BJ (cell line): Measurements from ENCODE around the gene TGM2. TPM values are rescaled to one million over a fixed set of nuclear protein-coding genes. Genes with fewer than 3 reads are reported as not detected.

Source experiments
- CTCF ChIA-PET: fragments of 350-600 bp; formaldehyde crosslinking; extraction: SDS; loops from one replicate; lab custom pipeline; 2021; ENCODE audit warnings: antibody characterized with exemption, inconsistent platforms; lab: Yijun Ruan, JAX
- POLR2A ChIA-PET: fragments of 300-600 bp; sonication (Branson Sonifier 250); formaldehyde crosslinking; extraction: SDS; loops from one replicate; lab custom pipeline; 2021; ENCODE audit warnings: antibody characterized with exemption; lab: Charles Lee
- DNase-seq: peaks from one replicate; pipeline ENCODE4 v3.0.0-alpha.2; 2011; ENCODE audit warnings: low read depth
- H3K27me3 ChIP-seq: 2 replicates; pipeline ENCODE4 v1.6.0; 2011; ENCODE audit warnings: low read length; ENCODE audit not compliant: control insufficient read depth, insufficient read depth
- H3K36me3 ChIP-seq: 2 replicates; pipeline ENCODE4 v1.5.1; 2011; ENCODE audit warnings: low read length; ENCODE audit not compliant: control insufficient read depth, insufficient read depth
- H3K4me3 ChIP-seq: 2 replicates; pipeline ENCODE4 v1.5.1; 2011; ENCODE audit warnings: low read depth, mild to moderate bottlenecking, control low read depth, low read length
- CTCF ChIP-seq: IDR thresholded peaks from 2 replicates; pipeline ENCODE4 v1.5.1; 2011; ENCODE audit warnings: low read depth, mild to moderate bottlenecking, control low read depth, inconsistent platforms, low read length, moderate library complexity; ENCODE audit not compliant: insufficient read depth
- polyA plus RNA-seq: library from polyadenylated mRNA; depleted of rRNA; stranded (reverse); fragments of >200 nt; gene quantifications from 2 replicates; pipeline ENCODE4 v1.2.3, GENCODE V29; 2011

The TGM2 gene
- polyA plus RNA-seq, 1 experiment = 397 TPM

DNA sequence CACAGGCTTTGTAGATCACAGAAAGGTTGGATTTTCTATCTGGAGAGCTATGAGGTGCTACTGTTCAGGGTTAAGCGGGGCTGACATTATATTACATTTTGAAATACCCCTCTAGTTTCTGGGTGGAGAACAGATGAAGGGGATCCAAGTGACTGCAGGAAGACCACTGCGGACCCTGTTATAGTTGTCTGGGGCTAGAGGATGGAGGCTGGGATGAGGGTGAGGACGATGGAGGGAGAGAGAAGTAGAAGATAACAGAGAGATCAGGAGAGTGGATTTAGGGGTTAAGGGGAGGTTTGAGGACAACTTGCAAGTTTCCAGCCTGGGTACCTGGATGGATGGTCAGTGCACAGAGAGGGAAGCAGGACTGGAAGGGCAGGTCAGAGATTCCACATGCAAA is 43.5 kb upstream of the TGM2 start:
- Histone ChIP-seq H3K36me3 (no peaks in the 10 kb centered on the region), H3K4me3 (no peak overlapping the region), H3K27me3 (no peaks in the 10 kb centered on the region)
- ChIA-PET CTCF (interaction anchor here (1.8 kb wide), 1 partner anchor 13 kb away, joined by 9 read pairs; no protein-coding TSS in a partner anchor), POLR2A (no interaction called here)
- TF ChIP-seq CTCF = no peak
- no peak for DNase-seq

DNA sequence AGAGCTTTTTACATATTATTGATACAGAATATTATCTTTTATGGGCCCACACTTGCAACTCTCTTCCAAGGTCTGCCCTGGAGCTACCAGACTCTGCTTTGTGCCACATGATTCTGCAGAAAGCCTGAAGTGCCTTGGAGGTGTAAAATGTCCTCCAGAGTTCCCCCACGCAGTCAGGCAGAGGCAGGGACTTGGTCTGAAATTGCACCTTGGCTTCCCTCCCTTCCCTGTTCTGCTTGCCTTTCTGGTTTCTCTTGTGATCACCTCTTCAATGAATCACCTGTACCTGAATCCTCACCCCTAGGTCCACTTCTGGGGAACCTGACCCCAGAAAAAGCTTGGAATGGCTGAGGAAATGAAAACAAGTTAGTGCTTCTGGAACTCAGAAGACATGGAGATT is 43.0 kb upstream of the TGM2 start:
- CTCF ChIA-PET = interaction anchor here (1.0 to 1.8 kb wide), 2 partner anchors 9 to 13 kb away, joined by 3 to 9 read pairs; no protein-coding TSS in a partner anchor
- POLR2A ChIA-PET = no interaction called here

DNA sequence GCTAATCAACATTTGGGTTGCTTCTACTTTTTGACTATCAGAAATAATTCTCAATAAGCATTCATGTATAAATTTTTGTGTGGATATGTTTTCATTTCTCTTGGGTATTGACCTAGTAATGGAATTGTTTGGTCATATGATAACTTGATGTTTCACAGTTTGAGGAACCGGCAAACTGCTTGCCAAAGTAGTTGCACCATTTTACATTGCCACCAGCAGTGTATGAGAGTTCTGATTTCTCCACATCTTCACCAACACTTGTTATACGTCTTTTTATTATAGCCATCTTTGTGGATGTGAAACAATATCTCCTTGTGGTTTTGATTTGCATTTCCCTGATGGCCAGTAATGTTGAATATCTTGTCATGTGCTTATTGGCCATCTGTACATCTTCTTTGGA is 42.6 kb upstream of the TGM2 start:
- no peak for DNase-seq
- POLR2A ChIA-PET = no interaction called here
- Histone ChIP-seq H3K4me3 (no peak overlapping the region), H3K27me3 (no peaks in the 10 kb centered on the region), H3K36me3 (no peaks in the 10 kb centered on the region)
- CTCF ChIA-PET = interaction anchor here (1.0 to 1.8 kb wide), 3 partner anchors 9 to 13 kb away, joined by 3 to 9 read pairs (median 3); no protein-coding TSS in a partner anchor
- TF ChIP-seq CTCF = no peak

More for the DNA sequence above, 43.0 kb upstream of the TGM2 start:
- no peak overlapping the region for H3K4me3 ChIP-seq
- H3K36me3 ChIP-seq = no peaks in the 10 kb centered on the region
- TF ChIP-seq CTCF = no peak
- H3K27me3 ChIP-seq = no peaks in the 10 kb centered on the region
- no peak for DNase-seq

GRCh38 chr20:38205001-38205400 is 39.9 kb upstream of the TGM2 start:
- TF ChIP-seq CTCF = no peak
- ChIA-PET CTCF (interaction anchor here (1.2 to 1.4 kb wide), 2 partner anchors 11 to 13 kb away, joined by 3 to 4 read pairs; no protein-coding TSS in a partner anchor), POLR2A (no interaction called here)
- DNase-seq = no peak
- no peak overlapping the region for H3K4me3 ChIP-seq
- H3K27me3 ChIP-seq = no peaks in the 10 kb centered on the region
- H3K36me3 ChIP-seq = no peaks in the 10 kb centered on the region

GRCh38 chr20:38203981-38204357 is 38.9 kb upstream of the TGM2 start:
- TF ChIP-seq CTCF = no peak
- no peak for DNase-seq
- Histone ChIP-seq H3K4me3 (no peak overlapping the region), H3K27me3 (no peaks in the 10 kb centered on the region), H3K36me3 (no peaks in the 10 kb centered on the region)
- ChIA-PET CTCF (interaction anchor here (1.4 kb wide), 1 partner anchor 26 kb away, joined by 3 read pairs; no protein-coding TSS in a partner anchor), POLR2A (no interaction called here)
